B cell (primary cell): Measurements from ENCODE around the gene ISOC2.

ENCODE experiments used
- CTCF ChIP-seq: fragments of 200-600 bp; IDR thresholded peaks from one replicate; pipeline ENCODE4 v1.8.0; 2022; ENCODE audit warnings: antibody characterized with exemption, mild to moderate bottlenecking
- EZH2 ChIP-seq: IDR thresholded peaks from 2 replicates; pipeline ENCODE4 v1.6.1; 2012; ENCODE audit warnings: borderline replicate concordance, low read depth, mild to moderate bottlenecking, moderate library complexity, low read length; ENCODE audit not compliant: insufficient read depth, poor library complexity, severe bottlenecking

DNA sequence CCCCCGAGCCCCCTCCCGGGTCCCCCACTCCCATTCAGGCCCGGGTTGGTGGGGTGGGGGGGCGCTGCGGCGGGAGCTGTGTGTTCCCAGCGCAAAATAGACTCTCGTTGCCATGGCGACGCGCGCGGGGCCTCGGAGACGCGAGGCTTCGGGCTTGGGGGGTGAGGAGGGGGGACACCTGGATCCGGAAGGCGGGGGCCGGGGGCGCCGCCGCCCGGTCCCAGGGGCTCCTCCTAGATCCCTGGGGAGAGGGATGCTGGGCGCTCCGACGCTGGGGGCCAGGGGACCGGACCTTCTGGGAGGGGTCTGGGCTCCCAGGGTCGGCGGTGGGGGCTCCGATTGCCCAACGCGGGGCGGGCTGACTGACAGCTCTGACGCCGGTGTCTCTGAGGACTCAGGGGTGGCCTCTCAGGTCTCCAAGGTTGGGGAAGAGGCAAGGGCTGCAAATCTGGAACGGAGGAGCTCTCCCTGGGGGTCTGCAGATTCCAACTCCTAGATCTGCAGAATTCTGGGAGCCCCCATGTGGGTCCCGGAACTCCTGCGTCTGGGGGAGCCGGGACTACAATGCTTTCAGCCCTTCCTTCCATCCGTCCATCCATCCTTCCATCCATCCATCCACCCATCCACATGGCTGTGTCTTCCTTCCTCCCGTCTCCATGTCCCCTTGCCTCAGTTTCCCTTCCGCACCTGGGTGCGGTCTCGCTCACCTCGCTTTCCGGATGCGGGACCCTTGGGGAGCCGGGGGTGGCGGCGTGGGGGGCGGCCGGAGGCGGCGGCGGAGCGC, 9.3 kb downstream of the ISOC2 start:
- no peak for TF ChIP-seq CTCF
- TF ChIP-seq EZH2: no peak
